ENCODE measurements around the gene LRRTM2. TPM values are rescaled to one million over a fixed set of nuclear protein-coding genes. Genes with fewer than 3 reads are reported as not detected.

LRRTM2 gene
- total RNA-seq, 1 donor from 2014 or later: 0.13 TPM

DNA sequence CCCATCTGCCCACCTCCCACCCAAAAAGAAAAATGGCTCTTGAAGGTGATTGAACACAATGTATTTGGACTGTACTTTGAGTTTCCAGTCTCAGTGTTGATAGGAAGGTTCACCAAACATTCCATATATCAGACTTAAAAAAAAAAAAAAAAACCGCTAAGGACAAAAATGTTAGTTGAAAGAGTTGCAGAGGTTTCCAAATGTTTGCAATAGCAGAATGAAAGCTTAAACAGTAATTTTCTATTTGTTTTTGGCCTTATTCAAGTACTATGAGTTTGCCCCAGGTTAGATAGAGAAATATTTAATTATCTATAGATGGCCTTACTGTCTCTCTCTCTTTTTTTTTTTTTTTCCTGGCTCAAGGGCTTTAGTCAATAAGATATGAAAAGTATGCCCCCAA lies 6.1 kb downstream of the LRRTM2 start:
- Mint-ChIP-seq H3K36me3 (peaks cover 12% of the 10 kb centered on the region), H3K4me3 (no peak overlapping the region), H3K4me1 (peaks cover 54% of the 10 kb centered on the region), H3K27me3 (ENCODE audit: low read depth) (no peaks in the 10 kb centered on the region), H3K27ac (peak overlapping the region; percentile 49), H3K9me3 (no peaks in the 10 kb centered on the region)
- TF ChIP-seq, protein P1, sequence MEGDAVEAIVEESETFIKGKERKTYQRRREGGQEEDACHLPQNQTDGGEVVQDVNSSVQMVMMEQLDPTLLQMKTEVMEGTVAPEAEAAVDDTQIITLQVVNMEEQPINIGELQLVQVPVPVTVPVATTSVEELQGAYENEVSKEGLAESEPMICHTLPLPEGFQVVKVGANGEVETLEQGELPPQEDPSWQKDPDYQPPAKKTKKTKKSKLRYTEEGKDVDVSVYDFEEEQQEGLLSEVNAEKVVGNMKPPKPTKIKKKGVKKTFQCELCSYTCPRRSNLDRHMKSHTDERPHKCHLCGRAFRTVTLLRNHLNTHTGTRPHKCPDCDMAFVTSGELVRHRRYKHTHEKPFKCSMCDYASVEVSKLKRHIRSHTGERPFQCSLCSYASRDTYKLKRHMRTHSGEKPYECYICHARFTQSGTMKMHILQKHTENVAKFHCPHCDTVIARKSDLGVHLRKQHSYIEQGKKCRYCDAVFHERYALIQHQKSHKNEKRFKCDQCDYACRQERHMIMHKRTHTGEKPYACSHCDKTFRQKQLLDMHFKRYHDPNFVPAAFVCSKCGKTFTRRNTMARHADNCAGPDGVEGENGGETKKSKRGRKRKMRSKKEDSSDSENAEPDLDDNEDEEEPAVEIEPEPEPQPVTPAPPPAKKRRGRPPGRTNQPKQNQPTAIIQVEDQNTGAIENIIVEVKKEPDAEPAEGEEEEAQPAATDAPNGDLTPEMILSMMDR (IDR thresholded peaks at IDR 0.05; ENCODE audit: unreplicated experiment): no peak
- DNase-seq (ENCODE audit: low spot score in 2 of 2, unreplicated experiment in 2 of 2): no peak

DNA sequence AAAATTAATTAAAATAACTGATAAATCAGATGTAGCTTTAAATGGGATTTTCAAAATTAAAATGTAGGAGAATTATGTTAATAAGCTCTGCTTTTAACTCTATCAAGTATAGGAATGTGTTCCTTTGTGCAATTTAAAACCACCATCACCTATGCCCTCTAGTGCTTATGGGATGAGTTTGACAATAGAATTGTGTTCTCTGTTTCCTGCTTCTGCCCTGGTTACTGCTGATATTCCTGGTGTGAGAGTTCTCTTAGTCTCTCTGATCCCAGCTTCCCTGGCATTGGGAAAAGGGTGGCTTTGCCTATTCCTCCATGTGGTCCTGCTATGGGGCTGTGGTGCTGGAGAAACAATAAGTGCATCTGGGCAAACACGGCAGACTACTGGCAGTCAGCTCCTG lies 8.1 kb downstream of the LRRTM2 start:
- peaks cover 36% of the 10 kb centered on the region for H3K4me1 Mint-ChIP-seq
- peaks cover 28% of the 10 kb centered on the region for H3K36me3 Mint-ChIP-seq
- no peak overlapping the region for H3K27ac Mint-ChIP-seq

DNA sequence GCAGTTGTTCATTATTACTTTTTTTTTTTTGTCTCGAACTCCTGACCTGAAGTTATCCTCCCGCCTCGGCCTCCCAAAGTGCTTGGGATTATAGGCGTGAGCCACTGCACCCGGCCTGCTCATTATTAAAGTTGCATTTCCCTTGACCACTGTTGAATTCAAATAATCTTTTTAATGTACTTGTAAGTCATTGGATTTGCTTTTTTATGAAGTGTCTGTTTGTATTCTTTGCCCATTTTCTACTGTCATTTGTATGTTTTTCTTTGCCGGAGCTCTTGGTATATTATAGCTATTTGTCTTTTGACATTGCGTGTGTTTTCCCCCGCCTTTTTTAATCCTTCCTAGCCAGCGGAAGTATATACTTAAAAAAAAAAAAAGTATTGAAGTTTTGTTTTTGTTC lies 22.0 kb downstream of the LRRTM2 start:
- peaks cover 36% of the 10 kb centered on the region for H3K4me1 Mint-ChIP-seq
- no peaks in the 10 kb centered on the region for H3K27me3 Mint-ChIP-seq (ENCODE audit: low read depth)
- peaks cover 4% of the 10 kb centered on the region for H3K36me3 Mint-ChIP-seq
- no peak for DNase-seq (ENCODE audit: low spot score in 2 of 2, unreplicated experiment in 2 of 2)
- no peak overlapping the region for H3K4me3 Mint-ChIP-seq
- peak overlapping the region; percentile 40 for H3K27ac Mint-ChIP-seq
- TF ChIP-seq, protein P1 (IDR thresholded peaks at IDR 0.05; ENCODE audit: unreplicated experiment): no peak
- H3K9me3 Mint-ChIP-seq: no peaks in the 10 kb centered on the region

More for the DNA sequence above, 8.1 kb downstream of the LRRTM2 start:
- TF ChIP-seq, protein P1 (IDR thresholded peaks at IDR 0.05; ENCODE audit: unreplicated experiment): no peak
- no peak for DNase-seq (ENCODE audit: low spot score in 2 of 2, unreplicated experiment in 2 of 2)
- Mint-ChIP-seq H3K27me3 (ENCODE audit: low read depth) (no peaks in the 10 kb centered on the region), H3K4me3 (no peak overlapping the region), H3K9me3 (peaks cover 7% of the 10 kb centered on the region)

DNA sequence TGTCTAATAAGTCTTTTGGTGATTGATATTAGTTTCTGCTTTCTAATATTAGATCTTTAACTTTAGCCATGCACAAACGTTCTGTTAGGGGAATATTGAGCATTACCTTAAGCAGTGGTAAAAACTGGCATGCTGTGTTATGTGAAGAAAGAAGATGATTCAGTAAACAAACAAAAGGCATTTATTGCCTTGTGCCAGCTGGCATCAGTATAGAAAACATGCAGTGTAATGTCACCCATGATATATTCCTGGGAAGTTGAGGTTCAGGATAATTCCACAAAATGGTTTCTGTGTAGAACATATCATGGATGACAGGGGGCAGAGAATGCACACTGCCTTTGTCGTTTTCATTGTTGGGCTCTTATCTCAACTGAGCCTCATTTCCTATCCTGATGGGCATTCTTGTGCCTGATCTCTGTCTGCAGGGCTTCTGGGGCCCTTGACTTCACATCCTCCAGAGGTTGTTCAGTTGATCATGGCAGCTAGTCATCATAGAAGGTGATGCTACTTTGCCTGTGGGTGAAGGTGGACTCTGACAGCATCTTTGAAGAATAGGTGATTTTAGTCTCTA lies 24.2 kb downstream of the LRRTM2 start:
- no peak for DNase-seq (ENCODE audit: low spot score in 2 of 2, unreplicated experiment in 2 of 2)
- Mint-ChIP-seq H3K4me3 (no peak overlapping the region), H3K9me3 (no peaks in the 10 kb centered on the region), H3K27ac (no peak overlapping the region), H3K27me3 (ENCODE audit: low read depth) (no peaks in the 10 kb centered on the region), H3K36me3 (peaks cover 4% of the 10 kb centered on the region), H3K4me1 (peaks cover 47% of the 10 kb centered on the region)
- TF ChIP-seq, protein P1 (IDR thresholded peaks at IDR 0.05; ENCODE audit: unreplicated experiment): no peak

DNA sequence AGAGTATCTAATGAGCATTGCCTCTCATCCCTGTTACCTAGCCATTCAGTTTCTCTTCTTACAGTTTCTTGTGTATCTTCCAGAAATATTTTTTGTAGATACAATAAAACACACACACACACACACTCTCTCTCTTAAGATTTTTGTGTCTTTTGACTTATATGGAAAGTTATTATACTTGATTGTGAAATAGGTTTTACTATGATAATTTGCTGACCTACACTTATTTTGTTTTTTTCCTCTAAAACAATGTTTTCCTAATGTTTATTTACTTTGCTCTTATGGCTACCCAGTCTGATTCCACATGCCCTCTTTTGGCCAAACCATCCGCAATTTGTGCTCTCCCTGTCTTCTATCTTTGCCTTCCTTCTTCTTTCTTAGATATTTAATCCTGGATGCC lies 25.3 kb downstream of the LRRTM2 start:
- H3K27ac Mint-ChIP-seq: no peak overlapping the region

More for the DNA sequence above, 25.3 kb downstream of the LRRTM2 start:
- Mint-ChIP-seq H3K36me3 (peaks cover 6% of the 10 kb centered on the region), H3K4me3 (no peak overlapping the region), H3K4me1 (peaks cover 53% of the 10 kb centered on the region), H3K9me3 (no peaks in the 10 kb centered on the region), H3K27me3 (ENCODE audit: low read depth) (no peaks in the 10 kb centered on the region)
- TF ChIP-seq, protein P1 (IDR thresholded peaks at IDR 0.05; ENCODE audit: unreplicated experiment): no peak
- DNase-seq (ENCODE audit: low spot score in 2 of 2, unreplicated experiment in 2 of 2): no peak
